Islet precursor cell (in vitro differentiated cells): Measurements from ENCODE around the gene HAGHL.

Source experiments
- DNase-seq: peaks from one replicate; pipeline ENCODE4 v3.0.0-alpha.2; 2018

The HAGHL gene

GRCh38 chr16:776824-777223 lies 49.9 kb downstream of the HAGHL start:
- DNase-seq, result no peak

DNA sequence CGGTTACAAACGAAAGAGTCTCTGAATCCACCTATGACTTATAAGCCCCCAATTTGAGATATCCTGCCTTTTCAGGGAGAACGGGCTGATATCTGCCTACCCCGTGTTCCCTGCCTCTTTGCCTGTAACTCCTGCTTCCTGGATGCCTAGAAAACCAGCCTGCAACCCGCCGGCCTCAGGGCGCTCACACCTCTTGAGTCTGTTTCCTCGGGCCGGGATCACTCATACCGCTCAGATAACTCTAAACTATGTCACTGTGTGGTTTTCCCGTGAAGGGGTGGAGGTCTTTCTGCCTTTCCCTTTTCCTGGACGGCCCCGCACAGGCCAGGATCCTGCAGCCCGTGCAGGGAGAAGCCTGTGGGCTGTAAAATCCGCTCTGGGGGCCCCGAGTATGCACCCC lies 50.9 kb downstream of the HAGHL start:
- peak; percentile 92 for DNase-seq

DNA sequence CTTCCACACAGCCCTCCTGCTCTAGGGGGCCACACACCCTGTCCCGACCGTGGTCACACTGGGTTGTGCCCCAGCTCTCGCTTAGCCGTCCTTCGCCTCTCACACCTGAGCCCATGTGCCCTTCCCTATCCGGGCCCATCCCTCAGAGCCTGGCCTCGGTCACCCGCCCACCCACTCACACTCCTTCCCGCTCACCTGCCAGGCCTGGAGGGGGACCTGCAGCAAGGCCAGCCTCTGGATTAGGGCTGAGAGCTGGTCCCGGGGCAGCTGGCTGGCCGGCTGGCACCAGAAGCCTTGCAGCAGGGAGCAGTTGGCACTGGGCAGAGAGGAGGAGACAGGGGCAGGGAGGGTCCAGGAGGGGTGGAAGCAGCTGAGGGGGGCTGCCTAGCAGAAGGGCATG lies 51.5 kb downstream of the HAGHL start:
- DNase-seq, result no peak

DNA sequence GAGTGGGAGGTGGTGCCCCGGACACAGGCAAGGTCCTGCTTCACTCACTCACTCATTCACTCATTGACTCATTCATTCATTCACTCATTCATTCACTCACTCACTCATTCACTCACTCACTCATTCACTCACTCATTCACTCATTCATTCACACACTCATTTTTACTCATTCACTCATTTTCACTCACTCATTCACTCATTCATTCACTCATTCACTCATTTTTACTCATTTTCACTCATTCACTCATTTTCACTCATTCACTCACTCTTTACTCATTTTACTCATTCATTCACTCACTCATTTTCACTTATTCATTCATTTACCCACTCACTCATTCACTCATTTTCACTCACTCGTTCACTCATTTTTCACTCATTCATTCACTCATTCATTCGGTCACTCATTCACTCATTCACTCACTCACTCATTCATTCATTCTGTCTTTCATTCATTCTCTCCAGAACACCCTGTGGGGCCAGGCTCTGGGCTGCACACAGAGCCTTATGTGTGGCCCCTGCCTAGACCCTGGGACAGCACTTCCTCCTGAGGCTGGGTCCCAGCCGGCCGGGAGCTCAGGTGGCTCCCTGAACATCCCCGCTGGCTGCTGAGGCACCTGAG lies 52.1 kb downstream of the HAGHL start:
- DNase-seq, result no peak
